ENCODE results near the gene BACE1-AS.
"Not testable (repeated sequence)": the region's sequence is repeated elsewhere in the genome, so short reads cannot be mapped to it uniquely, and the experiment has no call there.

Gene BACE1-AS

DNA sequence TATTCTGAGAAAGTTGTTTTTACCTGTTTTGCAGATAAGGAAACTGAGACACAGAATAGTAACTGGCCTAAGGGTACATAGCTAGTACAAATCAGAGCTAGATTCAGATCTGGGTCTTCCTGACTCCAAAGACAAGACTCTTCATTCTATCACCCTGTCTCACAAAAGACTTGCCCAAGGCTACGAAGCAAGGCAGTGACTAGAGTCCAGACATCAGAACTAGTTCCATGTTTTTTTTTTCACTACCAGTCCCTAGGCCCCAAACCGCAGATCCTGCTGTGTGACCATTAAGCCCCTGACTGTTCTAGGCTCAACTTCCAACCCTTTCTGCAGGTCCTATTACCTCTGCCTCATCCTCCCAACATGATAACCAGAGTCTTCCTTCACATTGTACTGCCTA lies 1.5 kb downstream of the BACE1-AS start:
- DNase-seq (ENCODE audit: low read depth), result no peak

DNA sequence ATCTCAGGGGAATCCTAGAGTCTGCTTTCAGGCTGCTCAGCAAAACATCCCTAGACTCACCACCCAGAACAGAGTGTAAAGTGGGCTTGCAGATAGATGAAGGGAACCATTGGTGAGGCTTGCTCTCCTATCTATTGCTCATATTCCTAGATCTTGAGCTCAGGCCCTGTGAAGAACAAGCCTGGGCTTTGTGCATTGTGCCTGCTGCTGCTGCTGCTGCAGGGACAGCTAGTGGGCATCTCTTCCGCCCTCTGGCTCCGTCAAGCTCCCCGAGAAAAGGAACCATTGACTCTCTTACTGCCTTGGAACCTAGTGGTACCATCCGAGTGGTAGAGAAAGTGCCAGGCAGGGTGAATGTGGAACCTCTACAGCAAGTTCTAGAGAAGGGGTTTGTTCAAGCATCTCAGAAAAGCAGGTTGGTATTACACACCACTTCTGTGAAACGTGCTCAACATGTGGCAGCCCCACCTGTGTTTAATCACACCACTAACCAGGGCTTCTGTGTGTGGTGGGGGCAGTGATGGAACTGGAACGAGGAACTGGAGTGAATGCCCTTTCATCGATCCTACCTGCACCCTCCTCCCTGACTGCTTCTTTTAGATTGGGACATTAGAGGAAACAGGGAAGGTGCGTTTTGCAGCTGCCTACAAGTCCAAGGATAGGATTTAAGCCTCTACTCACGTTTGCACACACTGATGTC lies 4.4 kb downstream of the BACE1-AS start:
- DNase-seq (ENCODE audit: low read depth), result no peak

DNA sequence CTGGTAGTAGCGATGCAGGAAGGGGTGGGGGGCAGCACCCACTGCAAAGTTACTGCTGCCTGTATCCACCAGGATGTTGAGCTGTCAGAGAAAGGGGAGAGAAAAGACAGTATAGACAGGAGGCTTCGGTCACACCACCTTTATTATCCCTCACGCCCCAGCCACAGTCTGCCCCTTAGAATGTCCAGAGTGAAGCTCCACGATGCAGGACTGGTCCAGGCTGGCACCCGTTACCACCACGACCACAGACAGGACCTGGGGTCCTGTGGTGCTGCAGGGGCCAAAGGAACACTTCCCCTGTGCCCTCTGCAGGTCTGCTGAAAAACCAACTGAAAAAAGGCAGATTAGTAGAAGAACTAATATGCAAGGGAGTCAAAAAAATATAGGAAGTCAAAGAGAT lies 5.7 kb downstream of the BACE1-AS start:
- no peak for DNase-seq (ENCODE audit: low read depth)

DNA sequence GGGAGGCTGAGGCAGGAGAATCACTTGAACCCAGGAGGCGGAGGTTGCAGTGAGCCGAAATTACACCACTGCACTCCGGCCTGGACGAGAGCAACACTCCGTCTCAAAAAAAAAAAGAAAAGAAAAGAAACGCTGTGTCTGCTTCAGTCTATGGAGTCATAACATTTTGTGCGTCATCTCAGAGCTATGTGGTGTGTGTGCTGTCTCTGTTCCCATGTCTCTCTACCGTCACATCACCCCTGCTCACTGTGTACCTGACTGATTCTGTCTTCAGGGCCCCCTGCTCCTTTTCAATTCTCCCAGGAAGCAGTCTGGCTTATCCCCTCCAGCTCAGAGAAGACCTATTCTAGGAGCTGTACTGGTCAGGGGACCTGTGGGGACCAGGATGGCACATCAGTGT lies 7.0 kb downstream of the BACE1-AS start:
- DNase-seq (ENCODE audit: low read depth), result no peak

DNA sequence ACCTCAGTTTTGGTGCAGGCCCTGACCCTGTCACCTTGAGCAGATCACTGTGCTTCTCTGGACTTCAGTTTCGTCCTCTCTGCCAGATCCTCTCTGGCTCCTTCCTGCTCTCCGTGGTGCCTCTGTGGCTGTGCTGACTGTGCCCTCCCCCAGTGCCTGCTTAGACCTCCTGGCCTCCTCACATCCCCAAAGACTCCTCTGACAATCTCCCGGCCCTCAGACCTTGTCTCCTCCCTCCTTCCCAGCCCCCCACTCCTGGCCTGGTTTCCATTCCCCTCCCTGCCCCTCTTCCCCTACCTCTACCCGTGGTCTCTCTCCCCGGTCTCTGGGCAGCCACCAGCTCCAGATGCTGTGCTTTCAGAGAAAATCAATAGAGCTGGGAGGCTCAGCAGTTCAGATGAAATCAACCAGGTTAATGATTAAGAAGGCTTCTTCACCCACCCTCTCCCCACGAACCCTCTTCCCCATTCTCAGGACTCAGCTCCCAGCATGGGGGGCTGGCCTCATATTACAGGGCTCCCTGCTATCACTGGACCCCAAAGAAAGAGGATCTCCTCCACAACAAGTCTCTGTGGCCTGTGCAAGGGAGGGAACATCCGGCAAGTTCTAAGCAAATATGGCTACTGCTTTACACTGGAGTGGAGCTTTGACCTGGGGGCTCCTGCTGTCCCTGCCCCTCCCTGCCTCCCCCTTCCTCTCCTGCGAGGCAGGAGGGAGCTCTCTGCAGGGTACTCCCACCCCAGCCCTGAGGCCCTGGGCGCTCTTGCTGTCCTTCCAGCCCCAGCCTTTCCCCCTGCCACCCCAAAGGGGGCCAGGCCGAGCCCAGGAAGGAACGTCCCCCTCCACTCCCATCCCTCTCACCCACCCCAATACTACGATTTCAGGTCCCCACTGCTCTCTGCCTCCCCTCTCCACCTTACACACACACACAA lies 8.5 kb downstream of the BACE1-AS start:
- DNase-seq (ENCODE audit: low read depth), result no peak

DNA sequence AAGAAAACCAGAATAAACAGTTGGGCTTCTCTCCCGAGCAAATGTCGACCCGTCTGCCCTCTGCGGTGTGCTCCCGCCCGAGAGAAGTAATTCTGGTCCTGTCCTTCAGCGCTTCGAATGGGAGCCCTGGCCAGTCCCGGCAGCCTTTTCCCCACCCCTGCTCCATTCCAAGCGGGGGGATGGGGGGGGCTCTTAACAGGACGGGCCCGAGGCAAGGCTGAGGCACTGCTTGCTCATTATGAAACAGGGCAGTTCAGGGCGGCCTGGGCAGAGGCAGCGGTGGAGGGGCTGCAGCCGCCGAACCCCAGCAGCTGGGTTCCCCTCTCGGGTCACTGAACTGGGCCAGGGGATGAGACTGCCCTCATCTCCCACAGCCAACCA lies 9.1 kb downstream of the BACE1-AS start:
- DNase-seq (ENCODE audit: low read depth), result no peak

DNA sequence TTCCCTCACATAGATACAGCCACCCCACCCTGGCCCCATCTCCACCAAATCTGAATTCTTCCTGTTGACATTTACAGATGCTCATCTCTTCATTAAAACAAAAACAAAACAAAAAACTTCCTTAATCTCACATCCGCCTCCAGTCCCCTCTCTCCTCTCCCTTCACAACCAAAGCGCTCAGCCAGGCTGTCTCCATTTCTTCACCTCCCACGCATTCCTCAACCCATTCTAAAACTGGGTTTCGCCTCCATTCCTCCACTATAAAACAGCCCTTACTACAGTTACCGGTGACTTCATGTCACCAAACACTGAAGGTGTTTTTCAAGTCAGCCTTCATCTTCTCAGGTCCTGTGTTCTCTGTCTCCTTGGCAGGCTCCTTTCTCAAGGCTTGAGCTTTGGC lies 9.6 kb downstream of the BACE1-AS start:
- DNase-seq (ENCODE audit: low read depth), result no peak

DNA sequence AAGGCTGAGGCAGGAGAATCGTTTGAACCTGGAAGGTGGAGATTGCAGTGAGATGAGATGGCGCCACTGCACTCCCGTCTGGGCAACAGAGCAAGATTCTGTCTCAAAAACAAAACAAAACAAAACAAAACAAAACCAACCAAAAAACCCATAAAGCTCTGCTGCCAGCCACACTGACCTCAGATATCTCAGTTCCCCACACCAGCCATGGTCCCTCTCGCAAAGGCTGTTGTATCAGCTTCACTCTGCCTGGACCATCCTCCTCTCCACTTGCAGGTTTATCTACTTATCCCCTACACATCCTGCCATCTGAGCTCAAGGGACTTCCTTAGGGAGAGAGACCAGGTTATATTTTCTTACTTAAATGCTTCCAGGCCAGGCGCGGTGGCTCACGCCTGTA lies 11.1 kb downstream of the BACE1-AS start:
- DNase-seq (ENCODE audit: low read depth), result no peak

DNA sequence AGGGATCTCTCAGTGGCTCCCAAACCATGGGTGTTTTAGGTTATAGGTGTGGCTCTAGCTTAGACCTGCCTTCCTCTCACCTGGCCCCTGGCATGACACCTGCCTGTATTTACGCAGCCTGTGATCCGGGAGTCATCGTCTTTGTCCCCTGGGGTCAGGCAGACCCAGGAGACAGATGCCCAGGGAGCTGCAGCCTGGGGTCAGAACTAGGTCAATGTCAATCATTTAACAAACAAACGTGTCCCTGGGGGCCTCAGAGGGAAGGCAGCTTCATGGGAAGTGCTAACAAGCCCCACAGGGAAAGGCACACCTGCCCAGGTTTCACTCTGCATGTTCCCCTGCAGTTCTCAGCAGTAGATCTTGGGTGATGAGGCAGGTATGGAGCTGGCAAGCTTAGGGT lies 12.0 kb downstream of the BACE1-AS start:
- no peak for DNase-seq (ENCODE audit: low read depth)

DNA sequence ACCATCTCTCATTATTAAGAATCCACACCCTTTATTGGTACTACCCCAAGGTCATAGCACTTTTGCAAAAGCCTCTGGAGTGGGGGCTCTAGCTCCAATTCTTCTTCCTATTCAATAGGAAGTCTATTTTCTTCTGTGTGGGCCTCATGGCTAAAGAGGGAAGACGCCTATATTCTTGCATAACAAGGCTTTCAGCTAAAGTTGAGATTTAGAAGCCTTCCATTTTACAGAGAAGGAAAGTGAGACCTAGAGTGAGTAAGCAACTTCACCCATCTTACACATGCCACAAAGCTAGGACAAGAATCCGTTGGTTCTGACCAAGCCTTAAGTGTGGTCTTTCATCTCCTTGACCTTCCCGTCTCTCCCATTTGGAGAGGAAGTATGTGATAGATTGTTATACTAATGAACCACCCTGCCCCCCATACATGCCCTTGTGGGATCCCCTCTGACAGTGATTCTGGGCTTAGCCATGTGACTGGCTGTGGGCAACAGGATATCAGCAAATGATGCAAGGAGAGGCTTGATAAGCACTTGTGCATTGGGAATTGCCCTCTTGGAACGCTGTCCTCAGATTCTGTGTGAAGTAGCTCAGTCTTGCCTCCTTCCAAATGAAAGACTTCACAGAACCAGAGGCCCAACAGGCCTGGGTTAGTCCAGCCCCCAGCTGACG lies 12.6 kb downstream of the BACE1-AS start:
- no peak for DNase-seq (ENCODE audit: low read depth)

DNA sequence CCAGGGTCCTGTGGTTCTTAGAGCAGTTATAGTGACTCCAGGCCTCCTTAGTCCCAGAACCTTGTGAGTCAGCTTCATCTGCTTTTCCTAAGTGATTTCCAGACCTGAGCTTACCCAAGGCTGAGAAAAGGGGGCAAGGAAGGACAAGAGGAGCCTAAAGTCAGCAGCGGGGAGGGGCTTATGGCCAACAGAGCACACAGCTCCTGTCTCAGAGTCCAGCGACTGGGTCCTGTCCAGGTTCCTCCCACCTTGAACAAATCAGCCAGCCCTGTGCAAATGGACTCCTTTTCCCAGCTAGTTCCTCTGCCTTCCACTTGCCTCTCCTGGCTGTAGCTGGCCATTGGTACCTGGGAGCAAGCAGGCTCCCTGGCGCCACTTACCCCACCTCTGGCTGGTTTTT lies 14.0 kb downstream of the BACE1-AS start:
- no peak for DNase-seq (ENCODE audit: low read depth)

DNA sequence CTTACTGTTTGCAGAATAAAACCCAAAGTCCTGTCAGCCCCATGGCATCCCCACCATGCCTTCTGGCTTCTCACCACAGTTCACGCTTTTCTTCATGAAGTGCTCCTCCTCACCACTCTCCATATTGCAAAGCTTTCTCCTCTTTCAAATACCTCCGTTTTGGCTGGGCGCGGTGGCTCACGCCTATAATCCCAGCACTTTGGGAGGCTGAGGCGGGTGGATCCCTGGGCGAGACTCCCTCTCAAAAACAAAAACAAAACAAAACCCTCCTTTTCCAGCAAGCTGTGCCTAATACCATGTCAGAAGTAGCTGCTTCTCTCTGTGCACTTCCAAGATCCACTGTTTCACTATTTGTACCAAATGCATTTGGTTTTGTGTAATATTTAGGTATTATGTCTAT lies 18.2 kb downstream of the BACE1-AS start:
- no peak for DNase-seq (ENCODE audit: low read depth)

DNA sequence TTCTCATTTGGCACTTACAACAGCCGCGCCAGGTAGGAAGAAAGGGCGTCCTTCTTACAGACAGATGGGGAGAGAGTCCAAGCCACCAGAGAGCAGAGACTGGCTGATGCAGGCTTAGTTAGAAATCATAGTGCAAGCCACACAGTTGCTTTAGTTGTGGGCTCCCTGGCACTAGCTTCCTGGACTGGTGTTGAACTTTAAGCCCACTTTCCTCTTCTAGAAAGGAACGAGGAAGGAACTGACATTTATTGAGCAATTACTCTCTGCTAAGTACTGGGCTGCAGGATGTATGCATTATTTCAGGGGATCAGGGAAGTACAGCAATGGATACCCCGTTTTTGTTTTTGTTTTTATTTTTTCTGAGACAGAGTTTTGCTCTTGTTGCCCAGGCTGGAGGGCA lies 21.9 kb downstream of the BACE1-AS start:
- DNase-seq (ENCODE audit: low read depth), result no peak

DNA sequence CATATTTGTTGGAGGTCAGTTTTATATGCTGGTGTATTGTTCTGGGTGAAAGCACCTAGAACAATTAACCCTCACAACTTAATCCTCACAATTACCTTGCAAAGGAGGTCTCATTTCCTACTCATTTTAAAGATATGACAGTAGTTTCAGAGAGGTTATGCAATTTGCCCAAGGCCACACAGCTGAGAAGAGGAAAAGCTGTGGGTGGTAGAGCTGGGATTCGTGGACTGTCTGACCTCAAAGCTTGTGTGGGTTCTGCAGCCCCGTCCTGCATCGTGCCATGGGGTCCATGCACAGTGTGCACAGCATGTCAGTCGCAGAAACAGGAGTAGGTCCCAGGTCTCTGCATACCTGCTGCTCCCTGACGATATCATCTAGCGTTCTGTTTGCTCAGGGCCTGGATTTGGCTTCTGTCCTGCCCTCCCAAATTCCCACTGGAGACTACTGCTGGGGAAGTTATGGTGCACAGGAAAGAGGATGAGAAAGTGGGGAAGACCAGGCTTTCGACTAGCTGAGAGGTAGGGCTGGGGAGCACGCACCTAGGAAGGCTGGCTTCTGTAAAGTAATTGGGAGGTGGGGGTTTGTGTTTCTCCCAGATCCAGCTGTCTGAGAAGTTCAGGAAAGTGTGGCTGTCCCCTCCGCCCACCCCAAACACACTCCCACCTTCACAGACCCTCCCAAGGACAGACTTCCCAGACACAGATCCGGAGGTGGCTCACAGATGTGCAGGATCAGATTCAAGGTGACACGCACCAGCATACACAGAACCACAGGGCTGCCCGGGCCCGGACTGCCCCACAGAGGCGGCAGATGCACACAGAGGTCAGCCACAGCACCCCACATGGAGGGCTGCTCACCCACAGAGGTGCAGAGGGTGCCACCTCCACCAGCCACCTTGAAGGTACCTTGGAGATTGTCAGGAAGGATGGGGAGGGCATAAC lies 23.0 kb downstream of the BACE1-AS start:
- DNase-seq (ENCODE audit: low read depth), result no peak

DNA sequence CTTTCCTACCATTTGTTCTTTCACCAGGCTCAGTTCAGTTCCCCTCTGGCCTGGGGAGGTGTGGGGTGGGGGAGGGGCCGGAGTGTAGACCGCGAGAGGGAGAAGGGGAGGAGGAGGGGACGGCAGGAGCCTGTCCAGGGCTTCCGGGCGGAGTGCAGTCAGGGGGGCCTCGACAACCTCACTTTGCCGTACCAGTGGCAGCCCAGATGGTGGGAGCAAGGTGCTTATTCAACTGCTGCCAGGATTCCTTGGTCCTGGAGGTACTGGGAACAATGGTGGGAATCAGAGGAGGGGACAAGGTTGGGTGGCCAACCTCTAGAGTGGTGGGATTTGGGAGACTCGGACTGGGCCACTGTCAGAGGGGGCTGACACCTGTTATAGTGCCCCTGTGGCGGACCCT lies 23.7 kb downstream of the BACE1-AS start:
- no peak for DNase-seq (ENCODE audit: low read depth)

DNA sequence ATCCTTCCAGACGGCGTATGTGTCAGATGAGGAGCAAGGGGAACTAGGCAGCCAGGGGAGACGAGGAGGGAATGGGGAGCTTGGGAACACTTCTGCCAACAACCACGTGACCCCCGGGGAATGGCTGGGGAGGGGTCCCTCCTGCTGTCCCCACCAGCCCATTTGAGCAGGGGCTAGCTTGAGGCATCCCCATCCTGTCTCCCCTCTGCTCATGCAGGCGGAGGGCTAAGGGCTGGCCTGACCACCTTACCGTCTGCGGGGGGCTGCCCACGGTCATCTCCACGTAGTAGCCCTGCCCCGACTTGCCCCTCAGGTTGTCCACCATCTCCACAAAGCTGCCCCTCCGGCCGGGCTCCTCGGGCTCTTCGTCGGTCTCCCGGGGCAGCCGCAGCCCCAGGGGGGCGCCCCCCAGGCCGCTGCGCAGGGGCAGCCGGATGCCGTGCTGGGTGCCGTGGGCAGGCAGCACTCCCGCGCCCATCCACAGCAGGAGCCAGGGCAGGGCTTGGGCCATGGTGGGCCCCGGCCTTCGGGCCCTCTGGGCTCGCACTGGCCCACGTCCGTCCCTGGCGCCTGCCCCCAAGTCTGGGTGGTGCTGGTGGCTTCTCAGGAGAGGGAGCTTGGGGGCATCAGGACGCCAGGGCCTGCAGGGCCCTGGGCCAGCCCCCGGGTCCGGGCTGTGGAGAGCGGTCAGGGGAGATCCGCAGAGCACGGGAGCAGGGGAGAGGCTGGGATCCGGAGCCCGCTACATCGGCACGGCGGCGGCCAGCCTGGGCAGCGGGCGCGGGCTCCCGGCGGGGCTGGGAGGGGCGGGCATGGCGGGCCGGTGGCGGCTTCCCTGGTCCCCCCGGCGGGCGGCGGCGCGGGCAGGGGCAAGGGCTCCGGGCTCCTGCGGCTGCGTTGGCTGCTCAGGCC lies 24.4 kb downstream of the BACE1-AS start:
- no peak for DNase-seq (ENCODE audit: low read depth)

DNA sequence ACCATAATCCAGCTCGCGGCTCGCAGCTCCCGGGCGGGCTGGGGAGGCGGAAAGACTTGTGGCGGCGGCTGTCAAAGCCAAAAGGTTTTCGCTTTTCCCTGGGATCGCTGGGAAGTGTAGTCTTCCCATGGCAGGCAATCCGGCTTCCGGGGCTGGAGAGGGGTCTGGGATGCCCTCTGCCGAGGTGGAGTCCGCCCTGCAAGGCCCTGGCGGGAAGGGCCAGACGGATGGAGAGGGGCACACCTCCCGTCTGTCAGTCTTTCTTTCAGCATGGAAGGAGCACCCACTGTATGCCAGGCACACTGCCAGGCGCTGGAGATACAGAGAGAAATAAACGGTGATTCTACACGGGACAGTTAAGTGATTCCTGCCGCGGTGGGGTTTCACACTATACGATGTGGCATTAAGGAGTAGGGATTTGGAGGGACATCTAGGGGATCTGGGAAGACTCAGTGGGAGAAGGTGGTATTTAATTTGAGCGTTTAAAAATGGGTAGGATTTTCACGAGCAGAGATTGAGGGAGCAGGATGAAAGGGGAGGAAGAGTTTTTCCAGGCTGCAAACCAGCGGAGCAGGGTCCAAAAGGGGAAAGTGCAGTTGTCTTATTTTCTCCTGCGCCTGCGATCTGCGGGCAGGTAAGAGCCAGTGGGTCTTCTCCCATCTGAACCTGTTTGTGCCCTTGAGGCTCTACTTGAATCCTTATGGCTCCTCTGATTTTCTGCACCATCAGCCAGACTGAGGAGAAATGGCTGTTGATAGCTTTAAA lies 25.2 kb downstream of the BACE1-AS start, which contains the start of gene BACE1:
BACE1 (minus strand) TSS at position 60 of the 765 bp plus-strand sequence. CDS start 461 bp downstream, outside the sequence.
- DNase-seq (ENCODE audit: low read depth), result no peak

DNA sequence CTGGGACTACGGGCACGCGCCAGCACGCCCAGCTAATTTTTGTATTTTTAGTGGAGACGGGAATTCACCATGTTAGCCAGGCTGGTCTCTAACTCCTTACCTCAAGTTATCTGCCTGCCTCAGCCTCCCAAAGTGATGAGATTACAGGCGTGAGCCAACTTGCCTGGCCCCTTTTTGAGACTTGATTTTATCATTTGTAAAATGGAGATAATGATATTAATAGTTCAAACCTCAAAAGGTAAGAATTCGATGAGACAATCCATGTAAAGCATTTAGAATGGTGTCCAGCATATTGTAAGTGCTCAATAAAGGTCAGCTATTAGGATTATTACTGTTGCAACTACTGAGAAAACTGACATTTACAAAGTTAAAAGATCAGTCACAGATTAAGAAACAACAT lies 27.6 kb downstream of the BACE1-AS start:
- no peak for DNase-seq (ENCODE audit: low read depth)

DNA sequence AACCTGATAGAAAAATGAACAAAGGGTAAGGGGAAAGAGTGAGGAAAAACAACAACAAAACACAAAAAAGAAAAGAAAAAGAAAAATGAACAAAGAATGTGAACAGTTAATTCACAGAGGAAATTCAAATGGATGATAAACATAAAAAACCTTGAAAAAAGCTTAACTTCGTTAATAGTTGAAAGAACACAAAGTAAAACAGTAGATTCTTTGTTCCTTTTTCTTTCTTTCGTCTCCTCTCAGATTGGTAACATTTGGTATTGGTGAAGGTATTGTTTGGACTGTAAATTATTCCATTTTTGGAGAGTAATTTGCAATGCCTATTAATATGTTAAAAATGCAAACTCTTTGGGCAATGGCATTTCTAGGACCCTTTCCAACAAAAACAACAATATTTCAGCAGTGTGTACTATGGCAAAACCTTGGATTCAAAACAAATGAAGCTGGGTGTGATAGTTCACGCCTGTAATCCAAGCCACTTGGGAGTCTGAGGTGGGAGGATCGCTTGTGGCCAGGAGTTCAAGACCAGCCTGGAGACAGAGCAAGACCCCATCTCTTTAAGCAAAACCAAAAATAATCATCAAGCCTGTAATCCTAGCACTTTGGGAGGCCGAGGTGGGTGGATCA lies 28.2 kb downstream of the BACE1-AS start:
- DNase-seq (ENCODE audit: low read depth), result no peak

DNA sequence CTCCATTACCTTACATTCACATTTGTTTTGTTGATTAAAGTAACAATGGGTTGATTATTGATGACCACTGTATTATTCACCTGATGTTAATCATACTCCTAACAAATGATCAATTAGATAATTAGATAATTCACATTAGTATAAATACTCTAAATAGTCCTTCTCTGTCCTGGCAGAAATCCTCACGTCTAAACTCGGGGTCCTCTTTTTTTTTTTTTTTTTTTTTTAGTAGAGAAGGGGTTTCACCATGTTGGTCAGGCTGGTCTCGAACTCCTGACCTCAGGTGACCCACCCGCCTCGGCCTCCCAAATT lies 36.1 kb downstream of the BACE1-AS start:
- DNase-seq (ENCODE audit: low read depth), result not testable (repeated sequence)

All from stimulated activated CD8-positive, alpha-beta memory T cell treated with anti-CD3 and anti-CD28 coated beads, Interleukin-7, amount 100 ng/mL, for 24 hours (primary cell).